Muscle of leg (tissue), 11 donors: Measurements from ENCODE around the gene CHST12. TPM values are rescaled to one million over a fixed set of nuclear protein-coding genes. Genes with fewer than 3 reads are reported as not detected.
"Not testable (repeated sequence)": the region's sequence is repeated elsewhere in the genome, so short reads cannot be mapped to it uniquely, and the experiment has no call there.

Experiments
- DNase-seq: peaks from one replicate; pipeline ENCODE4 v3.0.0; 2013
- H3K27ac ChIP-seq: one replicate; pipeline ENCODE4 v1.5.1; 2013; ENCODE audit warnings: mild to moderate bottlenecking, low read length, control low read depth
- H3K27me3 ChIP-seq: one replicate; pipeline ENCODE4 v1.6.1; 2013; ENCODE audit warnings: low read length; ENCODE audit not compliant: control insufficient read depth, insufficient read depth
- H3K36me3 ChIP-seq: one replicate; pipeline ENCODE4 v1.6.1; 2013; ENCODE audit warnings: low read length; ENCODE audit not compliant: control insufficient read depth, insufficient read depth
- H3K4me1 ChIP-seq: one replicate; pipeline ENCODE4 v1.6.1; 2013; ENCODE audit warnings: low read length; ENCODE audit not compliant: control insufficient read depth, insufficient read depth
- H3K4me3 ChIP-seq: one replicate; pipeline ENCODE4 v1.5.1; 2013; ENCODE audit warnings: low read length, control low read depth
- H3K9me3 ChIP-seq: replicated peaks from 2 replicates; pipeline ENCODE4 v1.6.1; 2013; ENCODE audit warnings: low read depth, low read length; ENCODE audit not compliant: control insufficient read depth
- WGBS: methylation state at CpG from one replicate; pipeline ENCODE4 v1.1.5; 2013; ENCODE audit warnings: missing lambda C conversion rate; ENCODE audit not compliant: insufficient coverage; 5-methylcytosine and 5-hydroxymethylcytosine counted together
- polyA plus RNA-seq, 8 donors: library from polyadenylated mRNA; unstranded; fragments of 120-200 nt; gene quantifications; one replicate each; pipeline versions ENCODE4 v1.2.1 to v1.2.3, GENCODE V29; 2013; ENCODE audit warnings: inconsistent platforms in 1 of 8, low replicate concordance in 1 of 8; ENCODE audit not compliant: insufficient read length in 8 of 8, insufficient read depth in 1 of 8
- total RNA-seq: library from RNA; stranded (reverse); fragments of 120-200 nt; gene quantifications from one replicate; pipeline ENCODE4 v1.2.4, GENCODE V29; 2013

CHST12 gene
- total and polyA plus RNA-seq, 9 donors = 5.7 to 13.8 (median 11.9) TPM

DNA sequence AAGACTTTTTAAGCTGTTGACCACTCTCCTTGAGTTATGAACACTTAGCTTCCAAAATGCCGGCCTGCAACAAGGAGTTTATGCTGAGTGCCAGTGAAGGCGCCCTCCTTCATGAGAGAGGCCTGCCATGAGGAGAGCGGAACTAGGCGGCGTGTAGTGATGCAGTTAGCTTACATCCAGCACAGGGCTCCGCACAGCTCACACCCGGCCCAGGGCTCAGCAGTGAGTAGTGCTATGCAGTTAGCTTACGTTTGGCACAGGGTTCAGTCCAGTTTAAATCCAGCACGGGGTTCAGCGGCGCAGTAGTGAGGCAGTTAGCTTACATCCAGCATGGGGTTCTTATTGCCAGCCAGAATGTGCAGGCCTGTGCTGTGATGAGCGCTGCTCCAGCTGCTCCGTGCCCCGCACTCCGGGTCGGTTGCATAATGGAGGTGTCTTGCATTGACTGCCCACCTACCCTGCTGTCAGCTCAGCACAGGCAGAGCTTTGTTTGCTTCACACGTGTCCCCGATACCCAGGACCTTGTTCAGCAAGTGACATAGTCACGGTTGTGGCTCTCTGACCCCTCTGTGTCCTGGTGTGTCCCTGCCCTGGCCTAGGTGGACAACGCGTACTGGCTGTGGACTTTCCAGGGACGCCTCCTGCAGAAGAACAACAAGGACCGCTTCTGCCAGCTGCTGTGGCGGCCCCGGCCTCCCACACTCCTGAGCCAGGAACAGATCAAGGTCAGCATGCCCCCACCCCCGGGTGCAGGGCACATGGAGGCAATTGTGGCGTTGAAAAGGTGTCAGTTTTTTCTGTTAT is 26.9 kb upstream of the CHST12 start:
- H3K9me3 ChIP-seq = no peaks in the 10 kb centered on the region
- 91% methylated on average over 26 of the region's 27 CpGs for WGBS

DNA sequence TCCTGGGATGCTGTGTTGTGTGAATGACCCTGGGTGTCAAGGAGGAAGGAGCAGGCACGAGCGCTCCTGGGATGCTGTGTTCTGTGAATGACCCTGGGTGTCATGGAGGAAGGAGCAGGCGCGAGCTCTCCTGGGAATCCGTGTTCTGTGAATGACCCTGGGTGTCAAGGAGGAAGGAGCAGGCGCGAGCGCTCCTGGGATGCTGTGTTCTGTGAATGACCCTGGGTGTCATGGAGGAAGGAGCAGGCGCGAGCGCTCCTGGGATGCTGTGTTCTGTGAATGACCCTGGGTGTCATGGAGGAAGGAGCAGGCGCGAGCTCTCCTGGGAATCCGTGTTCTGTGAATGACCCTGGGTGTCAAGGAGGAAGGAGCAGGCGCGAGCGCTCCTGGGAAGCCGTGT is 25.9 kb upstream of the CHST12 start:
- H3K27ac ChIP-seq, H3K9me3 ChIP-seq, H3K4me1 ChIP-seq, H3K4me3 ChIP-seq, H3K27me3 ChIP-seq, DNase-seq: not testable (repeated sequence)
- whole genome bisulfite sequencing = 85% methylated on average over 9 of the region's 18 CpGs
- H3K36me3 ChIP-seq = peaks cover 89% of the 10 kb centered on the region

More for the DNA sequence above, 26.9 kb upstream of the CHST12 start:
- H3K36me3 ChIP-seq = peaks cover 93% of the 10 kb centered on the region
- no peak overlapping the region for H3K4me3 ChIP-seq
- no peak overlapping the region for H3K27ac ChIP-seq
- no peak for DNase-seq
- H3K27me3 ChIP-seq = no peaks in the 10 kb centered on the region
- H3K4me1 ChIP-seq = no peaks in the 10 kb centered on the region

DNA sequence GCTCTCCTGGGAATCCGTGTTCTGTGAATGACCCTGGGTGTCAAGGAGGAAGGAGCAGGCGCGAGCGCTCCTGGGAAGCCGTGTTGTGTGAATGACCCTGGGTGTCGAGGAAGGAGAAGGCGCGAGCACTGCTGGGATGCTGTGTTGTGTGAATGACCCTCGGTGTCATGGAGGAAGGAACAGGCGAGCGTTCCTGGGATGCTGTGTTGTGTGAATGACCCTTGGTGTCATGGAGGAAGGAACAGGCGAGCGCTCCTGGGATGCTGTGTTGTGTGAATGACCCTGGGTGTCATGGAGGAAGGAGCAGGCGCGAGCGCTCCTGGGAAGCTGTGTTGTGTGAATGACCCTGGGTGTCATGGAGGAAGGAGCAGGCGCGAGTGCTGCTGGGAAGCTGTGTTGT is 25.3 kb upstream of the CHST12 start:
- not testable (repeated sequence) for H3K27ac ChIP-seq, DNase-seq, H3K4me3 ChIP-seq, H3K4me1 ChIP-seq, H3K9me3 ChIP-seq, H3K27me3 ChIP-seq
- 78% methylated on average over 10 of the region's 18 CpGs for WGBS
- H3K36me3 ChIP-seq = peaks cover 83% of the 10 kb centered on the region

DNA sequence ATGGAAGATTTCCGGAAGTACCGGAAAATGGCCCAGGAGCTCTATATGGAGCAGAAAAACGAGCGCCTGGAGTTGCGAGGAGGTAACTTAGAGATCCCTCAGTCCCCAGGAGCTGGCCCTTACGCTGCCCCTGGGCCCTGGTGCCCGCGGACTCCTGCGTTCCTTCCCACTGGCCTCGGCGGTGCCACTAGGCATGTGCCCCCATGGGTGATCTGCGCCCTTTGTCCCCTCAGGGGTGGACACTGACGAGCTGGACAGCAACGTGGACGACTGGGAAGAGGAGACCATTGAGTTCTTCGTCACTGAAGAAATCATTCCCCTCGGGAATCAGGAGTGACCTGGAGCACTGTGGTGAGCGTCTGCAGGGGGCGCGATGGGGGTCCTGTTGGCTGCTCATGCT is 24.2 kb upstream of the CHST12 start:
- H3K27ac ChIP-seq = no peak overlapping the region
- H3K4me1 ChIP-seq = peaks cover 5% of the 10 kb centered on the region
- no peaks in the 10 kb centered on the region for H3K9me3 ChIP-seq
- peaks cover 72% of the 10 kb centered on the region for H3K36me3 ChIP-seq
- no peak overlapping the region for H3K4me3 ChIP-seq
- no peaks in the 10 kb centered on the region for H3K27me3 ChIP-seq
- WGBS = 93% methylated on average over 20 of the region's 20 CpGs
- no peak for DNase-seq

DNA sequence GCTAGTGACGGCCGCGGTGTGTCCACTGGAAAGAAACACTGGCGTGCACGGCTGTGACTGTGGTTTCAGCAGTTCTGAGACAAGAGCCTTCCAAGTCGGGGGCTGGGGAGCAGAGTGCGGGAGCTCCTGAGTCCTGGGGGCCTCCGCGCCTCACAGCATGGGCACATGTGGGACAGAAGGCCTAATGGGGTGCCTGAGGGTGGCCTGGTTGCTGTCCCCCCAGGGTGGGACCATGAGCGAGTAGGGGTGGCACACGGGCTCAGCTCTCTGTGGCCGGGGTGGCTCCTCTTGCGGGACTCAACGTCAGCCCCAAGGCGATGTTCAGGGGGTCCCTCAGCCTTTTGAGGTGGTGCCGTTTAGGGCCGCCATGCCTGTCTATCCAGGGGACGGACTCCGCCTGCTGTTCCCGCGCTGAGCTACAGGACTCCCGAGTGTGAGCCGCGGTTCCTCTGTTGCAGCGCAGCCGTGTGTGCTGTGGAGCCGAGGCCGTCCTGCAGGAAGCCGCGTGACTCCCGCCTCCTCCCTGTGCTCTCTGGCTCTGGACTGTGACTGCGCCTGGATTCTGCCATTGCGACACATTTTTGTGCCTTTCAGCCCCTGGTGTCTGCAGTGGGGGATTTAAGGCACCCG is 23.5 kb upstream of the CHST12 start:
- no peak overlapping the region for H3K4me3 ChIP-seq
- no peak overlapping the region for H3K27ac ChIP-seq
- no peaks in the 10 kb centered on the region for H3K9me3 ChIP-seq
- peaks cover 5% of the 10 kb centered on the region for H3K4me1 ChIP-seq
- no peak for DNase-seq
- peaks cover 65% of the 10 kb centered on the region for H3K36me3 ChIP-seq
- WGBS = 86% methylated on average over 33 of the region's 34 CpGs
- no peaks in the 10 kb centered on the region for H3K27me3 ChIP-seq

DNA sequence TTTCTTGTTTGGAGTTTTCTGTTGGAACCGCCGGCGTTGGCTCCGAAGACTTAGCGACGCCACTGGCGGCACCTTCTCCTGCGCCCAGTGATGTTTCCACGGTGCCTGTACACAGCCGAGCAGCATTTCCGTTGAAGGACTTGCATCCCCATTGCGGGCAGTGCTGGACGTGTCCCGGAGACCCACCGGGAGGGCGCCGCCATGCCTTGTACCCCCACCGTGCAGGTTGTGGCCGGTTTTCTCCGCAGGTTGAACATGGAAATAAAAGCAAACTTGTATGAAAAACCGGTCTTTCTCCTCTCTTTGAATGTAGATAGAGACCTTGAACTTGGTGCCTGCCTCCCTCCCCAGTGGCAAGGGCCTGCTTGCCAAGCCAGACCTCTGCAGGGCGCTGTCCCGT is 22.9 kb upstream of the CHST12 start:
- H3K27me3 ChIP-seq = no peaks in the 10 kb centered on the region
- no peaks in the 10 kb centered on the region for H3K9me3 ChIP-seq
- H3K4me3 ChIP-seq = no peak overlapping the region
- 97% methylated on average over 22 of the region's 23 CpGs for WGBS
- no peak overlapping the region for H3K27ac ChIP-seq
- DNase-seq = no peak
- H3K4me1 ChIP-seq = peaks cover 5% of the 10 kb centered on the region
- H3K36me3 ChIP-seq = peaks cover 59% of the 10 kb centered on the region

DNA sequence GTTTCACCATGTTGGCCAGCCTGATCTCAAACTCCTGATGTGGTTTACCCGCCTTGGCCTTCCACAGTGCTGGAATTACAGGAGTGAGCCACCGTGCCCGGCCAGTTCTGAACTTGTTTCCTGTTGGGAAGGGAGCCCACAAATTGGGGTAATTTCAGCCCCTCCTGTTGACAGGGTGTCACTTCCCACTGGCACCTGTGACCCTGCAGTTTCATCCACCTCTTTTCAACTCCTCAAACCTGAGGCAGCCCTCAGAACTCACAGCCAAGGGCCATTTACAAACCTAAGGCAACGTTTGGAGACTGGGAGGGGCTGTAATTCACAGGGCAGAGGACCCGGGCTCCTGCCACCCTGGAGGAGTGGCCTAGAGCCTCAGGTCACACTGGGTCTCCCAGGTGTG is 22.2 kb upstream of the CHST12 start:
- Histone ChIP-seq H3K4me1 (peaks cover 5% of the 10 kb centered on the region), H3K9me3 (no peaks in the 10 kb centered on the region), H3K27me3 (no peaks in the 10 kb centered on the region), H3K27ac (no peak overlapping the region), H3K4me3 (no peak overlapping the region), H3K36me3 (peaks cover 52% of the 10 kb centered on the region)
- no peak for DNase-seq
- 68% methylated on average over 3 of the region's 5 CpGs for WGBS

DNA sequence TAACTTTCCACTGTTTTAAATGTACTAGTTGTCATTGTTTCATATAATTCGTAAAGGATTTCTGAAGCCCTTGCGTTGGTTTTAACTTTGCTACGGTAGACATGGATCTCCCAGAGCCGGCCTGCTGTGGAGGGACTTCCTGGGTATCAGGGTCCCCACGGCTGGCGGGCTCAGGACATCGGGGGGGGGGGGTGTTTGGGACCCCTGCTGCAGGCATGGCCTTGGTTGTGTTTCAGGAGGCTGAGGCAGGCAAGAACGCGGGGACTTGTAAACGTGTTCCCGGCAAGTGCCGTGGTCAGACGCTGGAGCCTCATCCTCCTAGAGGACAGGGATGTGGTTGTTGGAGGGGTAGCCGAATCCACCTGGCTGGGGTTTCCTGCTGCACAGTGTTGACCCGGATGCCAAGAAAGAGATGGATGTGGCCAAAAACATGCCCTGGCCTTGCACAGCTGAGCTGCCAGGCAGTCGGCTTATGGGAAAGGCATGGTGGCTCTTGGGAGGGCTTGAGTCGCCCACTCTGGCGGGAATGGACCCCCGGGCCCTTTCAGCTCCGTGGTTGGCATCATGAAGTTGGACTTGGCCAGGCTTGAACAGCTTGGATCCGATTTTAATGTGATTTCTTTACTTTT is 21.4 kb upstream of the CHST12 start:
- 84% methylated on average over 13 of the region's 21 CpGs for WGBS
- peaks cover 44% of the 10 kb centered on the region for H3K36me3 ChIP-seq
- no peak overlapping the region for H3K27ac ChIP-seq
- H3K27me3 ChIP-seq = no peaks in the 10 kb centered on the region
- no peak for DNase-seq
- H3K4me3 ChIP-seq = no peak overlapping the region
- H3K9me3 ChIP-seq = no peaks in the 10 kb centered on the region
- H3K4me1 ChIP-seq = peaks cover 5% of the 10 kb centered on the region

DNA sequence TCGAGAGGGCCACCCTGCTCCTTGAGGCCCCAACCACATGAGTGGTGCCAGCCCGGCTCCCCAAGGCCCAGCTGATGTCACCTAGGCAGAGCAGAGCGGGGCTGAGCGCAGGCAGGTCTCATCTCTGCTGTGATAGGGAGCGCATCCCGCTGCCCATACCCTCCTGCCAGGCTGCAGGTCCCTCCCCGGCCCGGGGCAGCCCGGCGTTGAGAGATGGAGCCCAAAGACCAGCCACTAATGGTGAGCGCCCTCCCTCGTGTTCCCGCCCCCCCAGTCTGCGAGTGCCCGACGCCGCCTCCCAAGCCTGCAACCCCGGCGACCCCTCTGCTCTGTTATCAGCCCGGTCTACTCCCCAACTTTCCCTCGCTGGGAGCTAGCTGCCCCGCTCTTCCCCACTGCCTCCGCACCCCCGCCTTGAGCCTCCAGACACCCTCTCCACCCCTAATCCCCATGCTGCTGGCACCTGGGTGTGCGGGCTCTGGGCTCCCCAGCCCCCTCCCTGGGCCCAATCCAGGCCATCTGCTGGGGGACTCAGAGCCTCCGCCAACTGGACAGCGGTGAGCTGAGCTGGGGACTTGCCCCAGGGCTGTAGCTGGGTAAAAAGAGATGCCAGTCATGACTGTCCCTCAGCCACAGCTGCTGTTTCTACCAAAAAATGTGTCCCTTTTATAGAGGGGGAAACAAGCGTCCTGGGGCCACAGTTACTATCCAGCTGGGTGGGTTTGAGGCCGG is 19.7 kb upstream of the CHST12 start:
- H3K4me3 ChIP-seq = no peak overlapping the region
- peaks cover 33% of the 10 kb centered on the region for H3K36me3 ChIP-seq
- no peaks in the 10 kb centered on the region for H3K27me3 ChIP-seq
- no peak for DNase-seq
- H3K27ac ChIP-seq = no peak overlapping the region
- peaks cover 9% of the 10 kb centered on the region for H3K4me1 ChIP-seq
- WGBS = 78% methylated on average over 26 of the region's 29 CpGs
- H3K9me3 ChIP-seq = no peaks in the 10 kb centered on the region
